Measurements from ENCODE around the gene RPLP2. TPM values are rescaled to one million over a fixed set of nuclear protein-coding genes. Genes with fewer than 3 reads are reported as not detected.

Gene RPLP2
- total RNA-seq, 1 experiment from 2014 or later, result 2,582 TPM

- peak; percentile 22; the same call in 1 of the 2 replicates for TF ChIP-seq USF2 (CRISPR knock-in tag; IDR thresholded peaks at IDR 0.05)
- no peak for TF ChIP-seq CBFB (CRISPR knock-in tag; IDR thresholded peaks at IDR 0.05; ENCODE audit: low read depth)
- no peak for TF ChIP-seq ZBTB43 (CRISPR knock-in tag; IDR thresholded peaks at IDR 0.05)
- no peak for TF ChIP-seq ATF6 (CRISPR knock-in tag; IDR thresholded peaks at IDR 0.05)
- TF ChIP-seq CREM (CRISPR knock-in tag; IDR thresholded peaks at IDR 0.05), result no peak
- TF ChIP-seq KAT7 (CRISPR knock-in tag; IDR thresholded peaks at IDR 0.05; ENCODE audit: borderline replicate concordance), result no peak
- TF ChIP-seq ZNF263 (CRISPR knock-in tag; IDR thresholded peaks at IDR 0.05; ENCODE audit: low read depth), result no peak
- TF ChIP-seq ZNF532 (CRISPR knock-in tag; IDR thresholded peaks at IDR 0.05; ENCODE audit: borderline replicate concordance), result no peak
- TF ChIP-seq FOXP1 (CRISPR knock-in tag; IDR thresholded peaks at IDR 0.05; ENCODE audit: borderline replicate concordance), result no peak; the same call in 1 of the 2 replicates
- no peak for TF ChIP-seq MYBL2 (CRISPR knock-in tag; IDR thresholded peaks at IDR 0.05)
- TF ChIP-seq JUN (CRISPR knock-in tag; IDR thresholded peaks at IDR 0.05), result no peak
- TF ChIP-seq ZNF512 (CRISPR knock-in tag; IDR thresholded peaks at IDR 0.05; ENCODE audit: borderline replicate concordance), result no peak
- no peak for TF ChIP-seq TCF7 (CRISPR knock-in tag; IDR thresholded peaks at IDR 0.05; ENCODE audit: low read depth)
- TF ChIP-seq USF1 (CRISPR knock-in tag; IDR thresholded peaks at IDR 0.05), result no peak
- no peak for TF ChIP-seq PRRX2 (CRISPR knock-in tag; IDR thresholded peaks at IDR 0.05)
- peak; percentile 12; the same call in 1 of the 2 replicates for TF ChIP-seq SMAD3 (CRISPR knock-in tag; IDR thresholded peaks at IDR 0.05; ENCODE audit: borderline replicate concordance)
- no peak for TF ChIP-seq GRHL2 (CRISPR knock-in tag; IDR thresholded peaks at IDR 0.05; ENCODE audit: insufficient replicate concordance, severe bottlenecking)
- TF ChIP-seq CREB1 (CRISPR knock-in tag; IDR thresholded peaks at IDR 0.05), result no peak
- no peak for TF ChIP-seq AR (CRISPR knock-in tag; IDR thresholded peaks at IDR 0.05)
- TF ChIP-seq PRDM15 (CRISPR knock-in tag; IDR thresholded peaks at IDR 0.05), result no peak
These were observed 34.3 kb downstream of the RPLP2 start (continued) for GRCh38 chr11:843818-844692.
